OCI-LY3 (cell line): ENCODE results near the gene ZC3H12D.

Experiments
- EZH2phosphoT487 ChIP-seq: fragments of 200-600 bp; shearing (Covaris generic); IDR thresholded peaks from 2 replicates; pipeline ENCODE4 v1.6.1; 2018; ENCODE audit warnings: antibody characterized with exemption, mixed run types, low read depth
- TF ChIP-seq, protein P1 (sequence below): fragments of 200-600, 300-600 bp; sonication (generic); IDR thresholded peaks from 2 replicates; pipeline ENCODE4 v1.5.1; 2014; ENCODE audit warnings: antibody characterized with exemption, low read length, low read depth

DNA sequence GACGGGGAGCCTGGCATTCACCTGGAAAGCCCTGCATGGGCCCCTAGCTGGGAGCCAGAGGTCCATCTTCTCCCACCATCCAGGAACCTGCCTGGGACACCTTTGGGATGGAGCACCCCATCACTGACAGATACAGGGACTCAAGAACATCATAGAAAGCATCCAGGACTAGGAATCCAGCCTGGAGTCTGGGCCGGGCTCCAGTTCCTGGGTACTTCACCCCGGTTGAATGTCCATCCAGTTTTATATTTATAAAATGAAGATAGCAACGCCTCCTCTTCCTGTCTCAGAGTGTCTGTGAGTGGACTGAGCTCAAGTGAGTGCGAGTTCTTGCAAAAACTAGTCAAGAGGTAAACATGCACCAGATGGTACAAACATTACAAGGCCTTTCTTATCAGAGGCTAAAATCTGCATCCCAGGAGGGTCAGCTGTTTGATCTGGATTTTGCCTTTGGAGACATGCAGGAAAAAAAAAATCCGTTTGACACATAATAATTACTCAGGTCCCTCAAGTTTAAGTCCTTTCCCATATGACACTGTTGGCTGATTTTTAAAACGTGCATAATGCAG, 27.4 kb downstream of the ZC3H12D start:
- TF ChIP-seq EZH2phosphoT487 = no peak
- TF ChIP-seq, protein P1, sequence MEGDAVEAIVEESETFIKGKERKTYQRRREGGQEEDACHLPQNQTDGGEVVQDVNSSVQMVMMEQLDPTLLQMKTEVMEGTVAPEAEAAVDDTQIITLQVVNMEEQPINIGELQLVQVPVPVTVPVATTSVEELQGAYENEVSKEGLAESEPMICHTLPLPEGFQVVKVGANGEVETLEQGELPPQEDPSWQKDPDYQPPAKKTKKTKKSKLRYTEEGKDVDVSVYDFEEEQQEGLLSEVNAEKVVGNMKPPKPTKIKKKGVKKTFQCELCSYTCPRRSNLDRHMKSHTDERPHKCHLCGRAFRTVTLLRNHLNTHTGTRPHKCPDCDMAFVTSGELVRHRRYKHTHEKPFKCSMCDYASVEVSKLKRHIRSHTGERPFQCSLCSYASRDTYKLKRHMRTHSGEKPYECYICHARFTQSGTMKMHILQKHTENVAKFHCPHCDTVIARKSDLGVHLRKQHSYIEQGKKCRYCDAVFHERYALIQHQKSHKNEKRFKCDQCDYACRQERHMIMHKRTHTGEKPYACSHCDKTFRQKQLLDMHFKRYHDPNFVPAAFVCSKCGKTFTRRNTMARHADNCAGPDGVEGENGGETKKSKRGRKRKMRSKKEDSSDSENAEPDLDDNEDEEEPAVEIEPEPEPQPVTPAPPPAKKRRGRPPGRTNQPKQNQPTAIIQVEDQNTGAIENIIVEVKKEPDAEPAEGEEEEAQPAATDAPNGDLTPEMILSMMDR = no peak
